Trophoblast cell (in vitro differentiated cells and primary cell): ENCODE results near the gene MYLIP.

Source experiments
- DNase-seq, 2 donors: peaks; one replicate each; pipeline ENCODE4 v3.0.0-alpha.2; 2016
- H2AFZ ChIP-seq: 2 replicates; pipeline ENCODE4 v1.6.1; 2013; ENCODE audit warnings: low read length, moderate library complexity, mild to moderate bottlenecking; ENCODE audit not compliant: insufficient read depth, poor library complexity
- H2AK5ac ChIP-seq: 2 replicates; pipeline ENCODE4 v1.6.1; 2013; ENCODE audit warnings: mild to moderate bottlenecking, low read length
- H2BK120ac ChIP-seq: 2 replicates; pipeline ENCODE4 v1.6.1; 2013; ENCODE audit warnings: low read length, mild to moderate bottlenecking, moderate library complexity; ENCODE audit not compliant: insufficient read depth, poor library complexity
- H2BK12ac ChIP-seq: 2 replicates; pipeline ENCODE4 v1.6.1; 2013; ENCODE audit warnings: mild to moderate bottlenecking, low read length, moderate library complexity
- H2BK5ac ChIP-seq: 2 replicates; pipeline ENCODE4 v1.6.1; 2013; ENCODE audit warnings: low read length, low read depth, moderate library complexity, mild to moderate bottlenecking; ENCODE audit not compliant: poor library complexity
- H3K14ac ChIP-seq: 2 replicates; pipeline ENCODE4 v1.6.1; 2013; ENCODE audit warnings: mild to moderate bottlenecking, low read length
- H3K18ac ChIP-seq: 2 replicates; pipeline ENCODE4 v1.6.1; 2013; ENCODE audit warnings: mild to moderate bottlenecking, low read length
- H3K23ac ChIP-seq: 2 replicates; pipeline ENCODE4 v1.6.1; 2013; ENCODE audit warnings: low read length
- H3K27ac ChIP-seq: 2 replicates; pipeline ENCODE4 v1.5.1; 2013; ENCODE audit warnings: low read depth, mild to moderate bottlenecking, inconsistent platforms, low read length, moderate library complexity
- H3K27me3 ChIP-seq: 2 replicates; pipeline ENCODE4 v1.6.1; 2013; ENCODE audit warnings: inconsistent platforms, mild to moderate bottlenecking, low read length, moderate library complexity; ENCODE audit not compliant: insufficient read depth
- H3K36me3 ChIP-seq, 2 experiments: 1 replicate in 1 of 2; 2 replicates in 1 of 2; pipeline ENCODE4 v1.6.1; 2013; ENCODE audit warnings: low read length in 2 of 2, mild to moderate bottlenecking in 2 of 2, moderate library complexity in 1 of 2; ENCODE audit not compliant: insufficient read depth in 2 of 2, control insufficient read depth in 1 of 2
- H3K4ac ChIP-seq: 2 replicates; pipeline ENCODE4 v1.6.1; 2013; ENCODE audit warnings: low read depth, mild to moderate bottlenecking, low read length, moderate library complexity
- H3K4me1 ChIP-seq, 2 experiments: 1 replicate in 1 of 2; 2 replicates in 1 of 2; pipeline ENCODE4 v1.6.1; 2013; ENCODE audit warnings: low read length in 2 of 2, mild to moderate bottlenecking in 2 of 2, moderate library complexity in 1 of 2; ENCODE audit not compliant: insufficient read depth in 2 of 2, control insufficient read depth in 1 of 2
- H3K4me2 ChIP-seq: 2 replicates; pipeline ENCODE4 v1.6.1; 2013; ENCODE audit warnings: inconsistent platforms, mild to moderate bottlenecking, low read length, moderate library complexity
- H3K4me3 ChIP-seq: 2 replicates; pipeline ENCODE4 v1.5.1; 2013; ENCODE audit warnings: mild to moderate bottlenecking, low read depth, low read length, inconsistent platforms
- H3K79me1 ChIP-seq: one replicate; pipeline ENCODE4 v1.6.1; 2013; ENCODE audit warnings: low read length
- H3K79me2 ChIP-seq: 2 replicates; pipeline ENCODE4 v1.6.1; 2013; ENCODE audit warnings: low read length, mild to moderate bottlenecking; ENCODE audit not compliant: control insufficient read depth, insufficient read depth, poor library complexity
- H3K9ac ChIP-seq: 2 replicates; pipeline ENCODE4 v1.6.1; 2013; ENCODE audit warnings: mild to moderate bottlenecking, low read length
- H3K9me3 ChIP-seq: 2 replicates; pipeline ENCODE4 v1.6.1; 2013; ENCODE audit warnings: low read depth, mild to moderate bottlenecking, control low read depth, inconsistent platforms, low read length; ENCODE audit not compliant: insufficient read depth
- H4K12ac ChIP-seq: 2 replicates; pipeline ENCODE4 v1.6.1; 2013; ENCODE audit warnings: low read depth, mild to moderate bottlenecking, low read length, moderate library complexity
- H4K8ac ChIP-seq: 2 replicates; pipeline ENCODE4 v1.6.1; 2013; ENCODE audit warnings: low read depth, mild to moderate bottlenecking, low read length, moderate library complexity
- H4K91ac ChIP-seq: one replicate; pipeline ENCODE4 v1.6.1; 2013; ENCODE audit warnings: low read depth, mild to moderate bottlenecking, low read length, moderate library complexity
- WGBS: extraction: QIAGEN DNeasy Blood & Tissue Kit; methylation state at CpG from one replicate; pipeline ENCODE4 v1.1.7; 2013; ENCODE audit warnings: missing lambda C conversion rate; ENCODE audit not compliant: insufficient read length, insufficient coverage; ENCODE audit errors: extremely low coverage; 5-methylcytosine and 5-hydroxymethylcytosine counted together

MYLIP gene

GRCh38 chr6:16106991-16107787, 21.7 kb upstream of the MYLIP start:
- H3K4me2 ChIP-seq = no peak overlapping the region
- H3K4me1 ChIP-seq = peaks cover 0 to 4% of the 10 kb centered on the region in 2 experiments
- H3K36me3 ChIP-seq = no peaks in the 10 kb centered on the region
- H3K23ac ChIP-seq = no peak overlapping the region
- no peak overlapping the region for H3K18ac ChIP-seq
- H3K4me3 ChIP-seq = no peak overlapping the region
- no peak overlapping the region for H4K91ac ChIP-seq
- no peak overlapping the region for H3K9ac ChIP-seq
- H2BK12ac ChIP-seq = no peak overlapping the region
- no CpG with 5 or more reads among the region's 8 CpGs for WGBS
- H2AK5ac ChIP-seq = no peak overlapping the region
- no peak overlapping the region for H4K12ac ChIP-seq
- no peak for DNase-seq
- H3K27ac ChIP-seq = no peak overlapping the region
- no peaks in the 10 kb centered on the region for H3K27me3 ChIP-seq
- no peak overlapping the region for H3K14ac ChIP-seq
- H3K79me2 ChIP-seq = no peaks in the 10 kb centered on the region
- H2BK120ac ChIP-seq = no peak overlapping the region
- H3K79me1 ChIP-seq = no peaks in the 10 kb centered on the region
- H3K4ac ChIP-seq = no peak overlapping the region
- no peak overlapping the region for H2BK5ac ChIP-seq
- H3K9me3 ChIP-seq = no peaks in the 10 kb centered on the region
- no peak overlapping the region for H4K8ac ChIP-seq
- no peak overlapping the region for H2AFZ ChIP-seq

DNA sequence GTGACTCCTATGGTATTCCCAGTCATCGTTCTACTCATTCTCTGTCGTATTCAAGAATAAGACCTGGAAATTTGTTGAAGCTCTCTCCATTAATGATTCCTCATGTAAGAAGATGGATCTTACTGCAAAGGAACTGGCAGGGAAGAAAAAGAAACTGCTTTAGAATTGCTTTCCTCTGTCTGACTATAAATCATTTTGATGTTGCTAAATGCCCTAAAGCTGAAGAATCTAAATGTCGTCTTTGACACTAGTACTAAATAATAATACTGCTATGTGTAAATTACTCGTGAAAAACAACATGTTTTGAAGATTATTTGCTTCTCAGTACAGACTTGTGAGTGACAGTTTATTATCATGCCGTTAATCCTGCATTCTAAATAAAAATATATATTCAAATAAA, 20.5 kb upstream of the MYLIP start:
- H3K79me2 ChIP-seq = no peaks in the 10 kb centered on the region
- H3K79me1 ChIP-seq = no peaks in the 10 kb centered on the region
- no peak overlapping the region for H4K12ac ChIP-seq
- H3K4ac ChIP-seq = no peak overlapping the region
- no peak overlapping the region for H2BK5ac ChIP-seq
- H2AK5ac ChIP-seq = no peak overlapping the region
- H3K9ac ChIP-seq = no peak overlapping the region
- no peak for DNase-seq
- H2BK12ac ChIP-seq = no peak overlapping the region
- H3K9me3 ChIP-seq = no peaks in the 10 kb centered on the region
- WGBS = no CpG with 5 or more reads among the region's 5 CpGs
- H4K8ac ChIP-seq = no peak overlapping the region
- H3K36me3 ChIP-seq = no peaks in the 10 kb centered on the region
- H3K4me3 ChIP-seq = no peak overlapping the region
- no peak overlapping the region for H3K4me2 ChIP-seq
- no peaks in the 10 kb centered on the region for H3K27me3 ChIP-seq
- no peak overlapping the region for H4K91ac ChIP-seq
- H3K14ac ChIP-seq = no peak overlapping the region
- peaks cover 0 to 4% of the 10 kb centered on the region in 2 experiments for H3K4me1 ChIP-seq
- no peak overlapping the region for H2AFZ ChIP-seq
- no peak overlapping the region for H3K27ac ChIP-seq
- H2BK120ac ChIP-seq = no peak overlapping the region
- no peak overlapping the region for H3K18ac ChIP-seq
- no peak overlapping the region for H3K23ac ChIP-seq

DNA sequence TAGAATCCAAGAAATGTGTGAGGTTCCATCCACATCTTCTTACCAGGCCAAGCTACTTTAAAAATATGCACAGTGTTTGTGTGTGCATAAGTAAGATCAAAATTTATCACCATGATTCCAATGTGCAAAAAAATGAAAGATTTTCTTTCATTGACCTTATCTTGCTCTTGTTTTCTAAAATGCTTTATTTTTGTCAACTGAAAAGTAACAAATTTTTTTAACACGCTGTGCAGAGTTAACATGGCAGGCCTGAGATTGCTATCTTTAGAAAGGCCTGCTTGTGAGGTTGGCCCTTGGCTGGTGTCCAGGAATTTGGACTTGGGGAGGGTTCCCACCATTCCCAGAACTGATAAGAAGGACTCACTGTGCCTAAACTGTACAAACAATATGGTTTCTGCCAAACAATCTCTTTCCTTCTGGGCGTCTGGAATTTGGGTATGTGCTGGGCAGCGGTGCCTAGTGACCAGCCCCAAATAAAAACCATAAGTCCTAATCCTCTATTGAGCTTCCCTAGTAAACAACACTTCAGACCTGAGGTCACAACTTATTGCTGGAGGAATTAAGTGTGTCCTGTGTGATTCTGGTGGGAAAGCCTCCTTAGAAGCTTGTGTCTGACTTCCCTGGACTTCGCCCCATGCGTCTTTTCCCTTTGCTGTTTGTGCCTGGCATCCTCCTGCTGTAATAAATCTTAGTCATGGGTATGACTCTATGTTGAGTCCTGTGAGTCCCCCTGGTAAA, 19.8 kb upstream of the MYLIP start:
- no peak overlapping the region for H4K12ac ChIP-seq
- no peaks in the 10 kb centered on the region for H3K36me3 ChIP-seq
- no peak overlapping the region for H3K18ac ChIP-seq
- no peak overlapping the region for H3K23ac ChIP-seq
- no CpG with 5 or more reads among the region's 5 CpGs for WGBS
- no peak overlapping the region for H3K14ac ChIP-seq
- H4K8ac ChIP-seq = no peak overlapping the region
- no peak overlapping the region for H4K91ac ChIP-seq
- H2BK12ac ChIP-seq = no peak overlapping the region
- H3K4me2 ChIP-seq = no peak overlapping the region
- no peak overlapping the region for H2BK120ac ChIP-seq
- no peaks in the 10 kb centered on the region for H3K27me3 ChIP-seq
- H2AK5ac ChIP-seq = no peak overlapping the region
- DNase-seq = no peak
- no peaks in the 10 kb centered on the region for H3K79me2 ChIP-seq
- no peaks in the 10 kb centered on the region for H3K79me1 ChIP-seq
- H3K4me1 ChIP-seq = peaks cover 0 to 4% of the 10 kb centered on the region in 2 experiments
- no peak overlapping the region for H3K27ac ChIP-seq
- no peak overlapping the region for H2AFZ ChIP-seq
- no peaks in the 10 kb centered on the region for H3K9me3 ChIP-seq
- no peak overlapping the region for H3K4me3 ChIP-seq
- no peak overlapping the region for H3K4ac ChIP-seq
- no peak overlapping the region for H3K9ac ChIP-seq
- no peak overlapping the region for H2BK5ac ChIP-seq

DNA sequence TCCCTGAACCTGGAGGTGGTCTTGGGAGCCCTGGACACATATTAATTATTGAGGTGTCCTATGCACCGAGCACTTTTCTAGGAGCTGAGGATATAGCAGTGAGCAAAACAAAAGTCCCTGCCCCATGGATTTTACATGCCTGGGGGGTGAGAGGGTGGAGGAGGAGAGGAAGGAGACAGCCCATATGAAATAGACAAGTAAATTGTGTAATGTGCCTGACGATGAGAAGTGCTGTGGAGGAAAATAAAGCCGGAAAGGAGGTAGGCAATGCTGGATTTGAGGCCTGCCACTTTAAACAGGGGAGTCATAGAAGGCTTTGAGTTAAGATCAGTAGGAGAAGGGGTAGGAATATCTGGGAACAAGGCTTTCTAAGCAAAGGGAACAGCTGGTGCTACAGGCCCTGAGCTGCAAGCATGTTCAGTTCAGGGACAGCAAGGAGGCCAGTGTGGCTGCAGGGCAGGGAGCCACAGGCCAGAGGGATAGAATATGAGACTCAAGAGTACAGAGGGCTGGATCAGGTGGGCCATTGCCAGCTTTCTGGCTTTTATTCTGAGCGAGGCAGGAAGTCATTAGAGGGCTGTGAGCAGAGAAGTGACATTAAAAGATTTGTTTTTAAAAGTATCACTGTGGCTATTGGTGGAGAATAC, 19.1 kb upstream of the MYLIP start:
- no peak overlapping the region for H4K12ac ChIP-seq
- H3K9ac ChIP-seq = no peak overlapping the region
- no peak overlapping the region for H3K23ac ChIP-seq
- H2AFZ ChIP-seq = no peak overlapping the region
- WGBS = no CpG with 5 or more reads among the region's 4 CpGs
- peaks cover 0 to 4% of the 10 kb centered on the region in 2 experiments for H3K4me1 ChIP-seq
- no peak overlapping the region for H3K14ac ChIP-seq
- no peak overlapping the region for H4K8ac ChIP-seq
- no peaks in the 10 kb centered on the region for H3K79me1 ChIP-seq
- no peak overlapping the region for H4K91ac ChIP-seq
- no peak overlapping the region for H3K27ac ChIP-seq
- H2AK5ac ChIP-seq = no peak overlapping the region
- H3K18ac ChIP-seq = no peak overlapping the region
- H3K27me3 ChIP-seq = no peaks in the 10 kb centered on the region
- no peak overlapping the region for H3K4me2 ChIP-seq
- H3K36me3 ChIP-seq = no peaks in the 10 kb centered on the region
- no peak overlapping the region for H3K4ac ChIP-seq
- H3K4me3 ChIP-seq = no peak overlapping the region
- no peaks in the 10 kb centered on the region for H3K79me2 ChIP-seq
- no peak overlapping the region for H2BK5ac ChIP-seq
- H3K9me3 ChIP-seq = no peaks in the 10 kb centered on the region
- no peak for DNase-seq
- H2BK12ac ChIP-seq = no peak overlapping the region
- H2BK120ac ChIP-seq = no peak overlapping the region
